Nucleus accumbens (tissue), 56 donors: ENCODE results near the gene PTK6.

Experiments used
- DNase-seq, 56 donors: peaks; one replicate each; lab custom pipeline; 2025; lab: John Stamatoyannopoulos, UW

Gene PTK6

DNA sequence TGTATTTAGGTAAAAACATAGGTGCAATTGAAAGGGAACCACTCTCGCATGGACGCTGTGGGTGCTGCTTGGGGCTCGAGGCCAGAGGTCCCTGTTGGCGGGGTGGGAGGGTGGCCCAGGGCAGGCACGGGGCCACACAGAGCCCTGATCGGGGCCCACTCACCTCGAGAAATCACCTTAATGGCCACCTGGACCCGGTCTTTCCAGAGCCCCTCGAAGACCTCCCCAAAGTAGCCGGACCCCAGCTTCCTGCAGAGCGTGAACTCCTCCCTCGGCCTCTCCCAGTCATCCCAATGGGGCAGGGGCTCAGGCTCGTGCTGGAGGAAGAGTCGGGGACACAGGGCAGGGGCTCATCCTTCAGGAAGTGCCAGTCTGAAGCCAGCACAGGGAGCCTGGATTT, 3.8 kb downstream of the PTK6 start:
- DNase-seq, result no peak

DNA sequence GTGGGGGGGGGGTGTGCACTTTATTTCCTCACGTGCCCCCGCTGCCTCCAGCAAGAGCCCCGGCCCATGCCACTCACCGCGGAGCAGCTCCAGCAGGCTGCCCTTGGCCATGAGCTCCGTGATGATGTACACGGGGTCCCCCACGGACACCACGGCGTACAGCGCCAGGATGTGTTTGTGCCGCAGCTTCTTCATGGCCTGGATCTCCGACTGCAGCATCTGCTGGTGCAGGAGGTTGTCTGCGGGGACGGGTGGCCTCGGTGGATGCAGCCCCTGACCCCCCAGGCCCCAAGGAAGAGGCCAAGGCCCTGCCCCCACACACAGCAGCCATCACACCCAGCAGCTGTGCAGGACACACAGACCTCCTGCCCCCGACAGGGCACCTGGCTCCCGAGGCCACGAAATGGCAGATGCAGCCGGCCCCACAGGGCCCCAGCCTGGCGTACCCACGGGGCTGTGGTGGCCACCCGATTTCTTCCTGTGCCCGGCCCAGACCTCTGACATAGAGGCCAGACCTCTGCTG, 4.7 kb downstream of the PTK6 start:
- no peak for DNase-seq

DNA sequence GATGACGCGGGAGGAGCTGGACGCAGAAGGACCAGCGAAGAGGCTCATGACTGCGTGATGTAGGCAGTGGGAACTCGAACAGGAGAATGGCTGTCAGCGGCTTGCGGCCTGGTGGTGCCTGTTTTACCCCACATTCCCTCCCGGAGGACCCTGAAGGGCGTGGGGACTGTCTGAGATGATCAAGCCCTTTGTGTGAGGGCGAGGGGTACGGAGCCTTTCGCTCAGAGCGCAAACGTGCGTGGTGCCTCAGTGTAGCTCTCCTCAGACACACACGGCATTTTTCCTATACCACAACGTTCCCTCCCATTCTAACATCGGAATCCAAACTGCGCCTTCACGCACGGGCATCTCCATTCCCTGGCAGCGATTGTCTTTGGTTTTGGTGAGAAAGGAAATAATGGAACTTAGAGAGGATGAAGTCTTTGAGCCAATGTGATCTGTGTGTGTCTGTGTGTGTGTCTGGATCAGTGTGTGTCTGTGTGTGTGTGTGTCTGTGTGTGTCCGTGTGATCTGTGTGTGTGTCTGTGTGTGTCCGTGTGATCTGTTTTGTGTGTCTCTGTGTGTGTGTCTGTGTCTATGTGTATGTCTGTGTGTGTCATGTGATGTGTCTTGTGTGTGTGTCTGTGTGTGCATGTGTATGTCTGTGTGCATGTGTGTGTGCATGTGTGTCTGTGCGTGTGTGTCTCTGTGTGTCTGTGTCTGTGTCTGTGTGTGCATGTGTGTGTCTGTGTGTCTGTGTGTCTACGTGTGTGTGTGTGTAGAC, 5.3 kb downstream of the PTK6 start:
- DNase-seq, result no peak

DNA sequence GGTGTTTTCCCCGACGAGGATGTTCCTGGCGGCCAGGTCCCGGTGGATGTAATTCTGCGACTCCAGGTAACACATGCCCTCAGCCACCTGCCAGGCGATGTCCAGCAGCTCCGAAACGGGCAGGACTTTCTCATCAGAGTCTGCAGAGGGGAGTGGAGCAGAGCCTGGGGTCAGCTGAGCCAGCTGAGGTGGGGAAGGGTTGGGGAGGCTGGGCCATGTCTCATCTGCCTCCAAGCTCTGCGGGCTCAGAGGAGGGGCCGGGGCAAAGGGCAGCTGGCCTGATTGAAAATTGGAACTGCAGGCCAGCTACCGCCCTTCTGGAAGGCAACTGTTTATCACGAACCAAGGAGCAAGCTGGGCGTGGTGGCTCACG, 6.4 kb downstream of the PTK6 start:
- DNase-seq, result no peak

DNA sequence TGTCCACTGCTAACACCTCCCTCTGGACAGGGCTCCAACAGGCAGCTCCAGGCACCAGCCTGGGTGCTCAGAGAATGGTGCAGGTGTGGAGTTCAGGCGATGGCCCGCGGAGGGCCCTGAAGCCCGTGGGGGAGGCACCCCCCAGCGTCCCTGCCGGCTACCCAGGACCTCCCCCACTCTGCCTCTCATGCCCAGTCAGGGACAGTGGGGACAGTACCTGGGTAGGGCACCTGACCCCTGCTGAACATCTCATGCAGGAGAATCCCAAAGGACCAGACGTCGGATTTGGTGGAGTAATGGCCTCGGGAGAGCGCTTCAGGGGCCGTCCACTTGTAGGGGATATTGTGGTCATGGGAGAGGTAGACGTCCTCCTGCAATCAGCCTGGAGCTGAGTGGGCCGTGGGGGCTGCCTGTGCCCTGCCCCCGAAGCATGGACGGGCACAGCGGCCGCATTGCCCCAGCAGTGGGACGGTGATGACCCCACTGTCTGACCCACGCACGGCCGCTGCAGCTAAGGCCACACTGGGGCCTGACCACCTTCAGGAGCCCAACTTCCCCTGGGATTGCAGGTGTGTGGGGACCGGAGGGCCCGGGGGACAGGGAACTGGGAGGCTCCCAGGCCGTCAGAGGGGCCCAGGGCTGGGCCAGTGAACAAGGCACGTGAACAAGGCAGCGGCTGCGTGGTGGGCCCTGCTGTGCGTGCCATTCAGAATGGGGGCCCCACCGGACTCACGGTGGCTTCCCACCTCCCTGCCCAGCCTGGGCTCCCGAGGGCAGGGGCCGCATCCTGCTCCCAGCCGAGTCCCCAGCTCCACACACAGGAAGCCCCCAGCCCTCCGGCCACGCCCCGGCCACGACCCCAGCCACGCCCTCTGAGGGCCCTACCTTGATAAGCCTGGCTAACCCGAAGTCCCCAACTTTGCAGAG, 7.1 kb downstream of the PTK6 start:
- DNase-seq, result no peak

DNA sequence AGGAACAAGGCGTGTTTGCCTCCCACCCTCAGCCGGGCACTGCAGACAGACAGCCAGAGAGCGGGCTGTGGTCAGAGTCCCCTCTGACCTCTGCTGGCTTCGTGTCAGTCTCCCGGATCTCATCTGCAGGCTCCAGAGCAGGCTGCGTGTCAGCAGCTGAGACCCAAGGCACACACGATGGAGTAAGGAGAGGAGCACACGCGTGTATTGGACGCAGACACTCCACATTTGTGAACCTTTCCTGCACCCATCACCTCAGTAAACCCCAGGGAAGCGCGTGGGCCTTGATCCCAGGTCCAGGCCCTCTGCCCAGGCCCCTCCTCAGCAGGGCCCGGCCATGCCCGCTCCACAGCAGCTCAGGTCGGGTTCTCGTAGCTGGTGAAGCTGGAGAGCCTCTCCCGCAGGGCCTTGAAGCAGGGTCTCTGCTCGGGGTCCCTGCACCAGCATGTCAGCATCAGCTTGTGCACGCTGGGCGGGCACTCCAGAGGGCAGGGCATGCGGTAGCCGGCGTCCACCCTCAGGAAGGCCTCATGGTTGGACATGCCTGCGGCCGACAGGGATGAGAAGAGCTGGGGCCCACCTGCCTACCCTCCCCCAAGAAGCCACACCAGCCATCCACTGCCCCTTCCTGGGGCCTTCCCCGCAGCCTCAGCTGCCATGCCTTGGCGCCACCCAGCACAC, 7.9 kb downstream of the PTK6 start:
- no peak for DNase-seq

DNA sequence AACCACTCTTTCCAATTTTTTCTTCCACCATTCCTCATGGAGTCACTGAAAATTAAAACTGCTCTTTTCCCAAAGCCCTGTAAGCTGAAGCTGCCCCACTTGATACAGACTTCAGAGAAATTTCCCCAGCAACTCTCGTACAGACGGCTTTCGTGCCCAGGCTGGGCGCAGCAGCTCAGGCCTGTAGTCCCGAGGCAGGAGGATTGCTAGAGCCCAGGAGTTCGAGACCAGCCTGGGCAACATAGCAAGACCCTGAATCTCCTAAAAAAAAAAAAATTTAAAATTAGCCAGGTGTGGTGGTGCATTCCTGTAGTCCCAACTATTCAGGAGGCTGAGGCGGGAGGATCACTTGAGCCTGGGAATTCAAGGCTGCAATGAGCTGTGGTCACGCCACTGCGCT, 10.0 kb downstream of the PTK6 start:
- no peak for DNase-seq

DNA sequence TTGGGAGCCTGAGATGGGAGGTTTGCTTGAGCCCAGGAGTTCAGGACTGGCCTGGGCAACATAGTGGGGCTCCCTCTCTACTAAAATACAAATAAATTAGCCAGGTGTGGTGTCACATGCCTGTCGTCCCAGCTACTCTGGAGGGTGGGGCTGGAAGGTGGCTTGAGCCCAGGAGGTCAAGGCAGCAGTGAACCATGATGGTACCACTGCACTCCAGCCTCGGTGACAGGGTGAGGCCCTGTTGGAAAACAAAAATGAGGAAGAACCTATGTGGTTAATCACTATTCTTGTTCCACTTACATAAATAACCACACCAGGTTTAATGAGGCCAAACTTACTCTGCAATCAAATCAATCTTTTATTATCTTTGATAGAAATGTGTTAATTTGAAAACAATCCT, 11.2 kb downstream of the PTK6 start:
- no peak for DNase-seq

DNA sequence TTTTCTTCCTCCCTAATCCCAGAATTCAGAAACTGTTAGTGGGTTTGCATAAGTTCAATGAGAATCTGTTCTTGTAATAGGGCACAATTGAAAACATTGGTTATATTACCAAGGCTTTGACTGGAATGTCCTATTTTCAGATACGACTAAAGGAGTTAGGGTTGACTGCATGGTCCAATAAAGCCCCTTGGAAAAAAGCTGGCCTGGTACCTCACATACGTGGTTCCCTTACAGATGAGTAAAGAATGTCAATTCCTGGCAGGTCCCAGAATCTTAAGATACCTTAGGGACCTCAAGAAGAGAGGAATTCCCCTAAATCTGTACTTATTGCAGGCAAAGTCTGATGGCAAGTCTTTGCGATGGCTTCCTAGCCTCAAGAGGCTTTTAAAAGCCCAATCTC, 12.0 kb downstream of the PTK6 start:
- DNase-seq, result no peak

DNA sequence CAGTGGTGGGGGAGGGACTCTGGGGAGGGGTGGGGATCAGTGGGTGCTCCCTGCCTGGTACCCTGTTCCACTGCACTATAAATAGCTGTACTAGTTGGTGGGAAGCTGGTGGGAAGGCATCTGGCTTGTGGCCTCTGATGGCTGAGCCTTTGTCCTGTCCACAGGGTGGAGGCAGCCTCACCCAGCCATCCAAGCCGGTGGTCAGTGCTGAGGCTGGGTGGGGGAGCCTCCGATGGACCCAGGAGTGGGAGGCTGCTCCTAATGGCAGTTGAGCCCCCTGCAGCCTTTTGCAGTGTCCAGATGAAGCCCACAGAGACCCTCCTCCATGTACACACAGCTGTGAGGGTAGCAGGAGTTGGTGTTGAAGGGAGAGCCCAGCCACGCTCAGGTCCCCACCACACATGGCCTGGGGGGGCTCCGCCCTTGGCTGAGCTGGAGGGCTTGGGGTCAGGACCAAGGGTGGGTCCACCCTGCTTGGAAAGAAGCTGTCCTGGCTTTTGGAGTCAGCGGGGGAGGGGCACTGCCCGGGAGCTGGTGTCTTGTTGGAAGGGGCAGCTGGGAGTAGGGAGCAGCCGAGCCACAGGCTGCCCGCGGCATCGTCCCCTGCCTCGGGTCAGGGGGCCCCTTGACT, 14.1 kb downstream of the PTK6 start:
- DNase-seq, result no peak

DNA sequence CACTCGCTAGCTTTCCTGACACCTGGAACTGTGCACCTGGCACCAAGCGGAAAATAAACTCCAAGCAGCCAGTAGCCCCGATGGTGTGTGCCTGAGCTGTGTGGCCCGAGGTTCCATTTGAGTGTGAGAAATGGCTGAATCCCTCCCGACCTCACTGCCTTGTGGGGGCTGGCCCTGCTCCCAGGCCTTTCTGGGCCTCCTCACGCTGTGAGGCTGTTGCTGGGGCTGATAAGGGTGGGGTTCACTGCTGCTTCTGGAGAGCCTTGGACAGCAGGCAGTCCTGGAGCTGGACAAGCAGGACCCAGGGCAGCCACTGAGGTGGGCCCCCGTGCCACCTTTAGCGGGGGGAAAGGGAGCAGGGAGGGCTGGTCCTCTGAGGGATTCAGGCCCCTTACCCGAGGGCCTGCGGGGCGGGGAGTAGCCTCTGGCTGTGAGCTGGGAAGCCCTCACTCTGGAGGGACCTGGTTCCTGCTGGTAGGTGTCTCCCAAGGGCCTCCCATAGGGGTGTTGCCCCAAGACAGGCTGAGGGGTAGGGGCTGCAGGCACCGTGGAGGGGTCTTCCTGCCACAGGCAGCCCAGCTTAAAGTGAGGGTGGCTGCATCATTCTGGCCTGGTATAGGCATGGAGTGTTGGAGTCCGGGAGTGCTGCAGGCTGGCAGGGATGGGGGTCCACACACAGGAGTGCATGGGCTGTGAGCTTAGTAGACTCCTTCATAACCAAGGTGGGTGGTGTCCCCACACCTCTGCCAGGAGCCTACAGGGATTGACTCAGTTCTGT, 14.9 kb downstream of the PTK6 start:
- no peak for DNase-seq

DNA sequence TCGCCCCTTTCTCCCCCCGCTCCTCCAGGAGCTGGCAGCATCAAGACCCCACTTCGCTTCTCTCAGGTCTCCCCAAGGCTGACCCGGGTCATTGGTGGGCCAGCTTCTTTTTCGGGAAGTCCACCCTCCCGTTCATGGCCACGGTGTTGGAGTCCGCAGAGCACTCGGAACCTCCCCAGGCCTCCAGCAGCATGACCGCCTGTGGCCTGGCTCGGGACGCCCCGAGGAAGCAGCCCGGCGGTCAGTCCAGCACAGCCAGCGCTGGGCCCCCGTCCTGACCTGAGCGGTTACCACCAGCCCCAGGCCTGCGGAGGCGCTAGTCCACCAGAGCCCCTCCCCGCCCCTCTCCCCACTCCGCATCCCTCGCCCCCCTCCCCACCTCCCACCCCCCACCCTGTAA, 15.6 kb downstream of the PTK6 start:
- DNase-seq, result no peak

DNA sequence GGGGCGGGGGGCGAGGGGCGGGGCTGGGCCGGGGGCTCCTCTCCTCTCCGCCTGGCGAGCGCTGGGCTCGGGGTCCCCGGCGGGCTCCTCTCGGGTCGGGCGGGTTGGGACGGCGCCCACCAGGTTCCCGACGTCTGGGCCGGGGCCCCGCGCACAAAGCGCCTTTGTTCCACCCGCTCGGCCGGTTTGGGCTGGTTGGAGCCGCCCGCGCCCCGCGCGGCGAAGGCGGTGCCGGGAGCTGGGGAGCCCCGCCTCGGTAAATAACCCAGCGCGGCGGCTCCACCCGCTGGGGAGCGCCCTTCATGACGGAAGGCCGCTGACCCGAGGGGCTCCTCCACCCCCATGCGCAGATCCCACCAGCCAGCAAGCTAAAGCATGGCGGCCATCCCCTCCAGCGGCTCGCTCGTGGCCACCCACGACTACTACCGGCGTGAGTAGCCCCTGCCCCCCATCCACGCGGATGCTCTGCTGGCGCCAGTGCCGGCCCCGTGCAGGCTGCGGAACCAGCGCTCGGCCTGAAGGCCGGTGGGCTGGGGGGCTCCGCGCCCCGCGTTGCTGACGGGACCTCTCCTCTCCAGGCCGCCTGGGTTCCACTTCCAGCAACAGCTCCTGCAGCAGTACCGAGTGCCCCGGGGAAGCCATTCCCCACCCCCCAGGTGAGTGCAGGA, 16.1 kb downstream of the PTK6 start:
- DNase-seq, result peak in 50 of 56 donors; percentile 25 to 92 (median 70)

DNA sequence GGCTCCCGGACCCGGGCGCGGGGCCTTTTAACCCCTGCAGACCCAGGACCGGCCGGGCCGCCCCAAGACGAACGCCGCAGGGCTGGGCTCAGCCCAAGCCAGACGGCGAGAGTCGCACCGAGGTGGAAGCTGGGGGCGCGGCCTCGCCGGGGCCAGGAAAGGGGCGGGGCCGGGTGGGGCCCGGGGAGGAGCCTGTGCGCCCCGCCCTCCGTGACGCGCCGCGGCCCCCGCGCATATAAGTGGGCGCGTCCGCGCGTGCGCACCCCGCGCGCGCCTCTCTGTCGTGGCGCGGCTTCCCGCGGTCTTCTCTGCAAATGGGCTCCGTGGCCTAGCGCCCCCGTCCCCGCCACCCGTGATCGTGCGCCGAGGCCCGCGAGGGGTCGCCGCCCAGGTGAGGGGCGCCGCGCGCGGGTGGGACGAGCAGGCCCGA, 16.7 kb downstream of the PTK6 start, which contains the start of gene PPDPF:
Gene PPDPF (plus strand): TSS at position 262 of the 430 bp plus-strand sequence. CDS start 544 bp downstream, outside the sequence.
- peak in 52 of 56 donors; percentile 25 to 90 (median 74) for DNase-seq

DNA sequence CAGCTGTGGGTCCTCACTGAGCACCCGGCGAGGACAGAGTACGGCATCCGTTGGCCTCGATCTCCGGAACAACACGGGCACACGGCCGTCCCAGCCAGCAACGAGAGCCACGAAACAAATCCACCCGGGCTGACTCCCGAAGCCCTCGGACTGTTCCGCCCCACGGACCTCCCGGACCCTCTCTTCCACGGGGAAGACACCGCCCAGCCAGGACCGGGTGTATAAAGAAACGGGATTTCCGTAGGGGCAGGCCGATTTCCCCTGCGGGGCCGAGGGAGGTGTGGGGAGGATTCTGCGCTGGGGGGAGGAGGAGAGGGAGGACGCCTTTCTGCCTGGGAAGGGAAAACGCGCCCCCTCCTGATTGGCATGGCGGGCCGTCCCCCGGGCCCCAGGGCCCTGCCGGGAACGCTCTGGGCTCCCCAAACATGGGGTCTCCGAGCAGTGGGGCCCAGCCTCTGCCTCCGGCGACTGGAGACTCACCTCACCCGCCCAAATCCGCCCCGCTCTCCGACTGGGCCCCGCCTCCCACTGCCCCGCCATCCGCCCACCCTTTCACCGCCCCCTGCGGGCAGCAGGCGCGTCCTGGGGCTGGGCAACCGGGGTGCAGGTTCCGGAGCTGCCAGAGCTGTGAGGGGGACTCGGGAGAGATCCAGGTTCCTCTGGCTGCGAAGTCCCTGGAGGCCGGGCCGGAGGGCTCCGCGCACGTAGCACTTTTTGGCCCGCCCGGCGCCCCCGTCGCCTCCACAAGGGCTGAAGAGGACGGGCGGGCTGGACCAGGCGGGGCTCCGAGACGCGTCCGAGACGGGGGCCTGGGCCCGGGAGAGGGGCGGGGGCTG, 17.3 kb downstream of the PTK6 start:
- DNase-seq, result peak in 13 of 56 donors; percentile 32 to 79 (median 69)

DNA sequence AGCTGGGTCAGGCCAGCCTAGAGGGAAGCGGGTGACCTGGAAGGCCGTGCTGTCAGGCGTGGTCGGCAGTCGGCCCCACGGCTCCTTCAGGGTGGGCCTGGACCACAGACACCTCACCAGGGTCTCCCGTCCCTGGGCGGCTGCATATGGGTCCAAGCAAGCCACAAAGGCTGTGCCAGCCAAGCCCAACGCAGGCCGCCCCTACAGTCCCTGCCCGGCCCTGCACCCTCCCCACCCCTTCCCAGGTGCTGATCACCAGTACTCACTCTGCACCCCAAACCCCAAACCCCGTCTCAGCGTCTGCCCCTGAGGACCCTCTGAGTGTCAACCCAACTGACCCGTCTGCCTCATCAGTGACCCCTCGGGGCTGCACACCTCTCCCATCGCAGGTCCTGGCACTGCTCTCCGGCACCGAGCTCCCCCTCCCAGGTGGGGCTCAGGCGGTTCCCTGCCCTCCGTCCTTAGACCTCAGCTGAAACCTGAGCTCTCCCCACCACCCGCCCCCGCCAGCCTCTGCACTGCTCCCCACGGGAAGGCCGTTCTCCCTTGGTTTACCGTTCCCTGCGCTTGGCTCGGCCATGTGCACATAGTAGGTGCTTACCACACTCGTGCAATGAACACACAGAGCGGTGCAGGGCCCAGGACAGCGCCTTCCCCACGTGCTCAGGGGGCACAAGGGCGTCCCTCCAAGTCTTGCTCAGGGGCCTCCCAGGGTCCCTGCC, 18.1 kb downstream of the PTK6 start:
- DNase-seq, result no peak

DNA sequence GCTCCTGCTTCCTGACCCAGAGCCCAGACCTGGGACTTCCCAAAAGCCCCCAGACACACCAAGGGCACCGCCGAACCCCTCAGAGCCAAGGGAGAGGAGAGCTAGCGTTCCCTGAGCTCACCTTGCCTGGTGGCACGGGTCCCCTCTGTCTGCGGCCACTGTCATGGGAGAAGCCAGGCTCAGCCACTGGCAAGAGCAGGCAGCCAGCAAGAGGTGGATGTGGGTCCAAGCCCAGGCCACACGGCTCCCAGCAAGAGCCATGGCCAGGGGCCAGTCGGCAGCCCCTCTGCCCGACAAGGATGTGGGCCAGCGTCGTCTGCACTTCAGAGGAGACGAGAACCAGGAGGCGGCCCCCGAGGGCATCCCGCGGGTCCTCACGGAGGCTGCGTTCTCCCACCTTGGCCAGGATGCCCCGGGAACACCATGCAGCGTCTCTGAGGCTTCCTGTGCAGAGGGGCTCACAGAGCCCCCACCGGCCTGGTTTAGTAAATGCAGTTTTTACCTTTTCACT, 18.8 kb downstream of the PTK6 start:
- DNase-seq, result no peak
